Testis (tissue), 2 donors: ENCODE results near the gene MAT2A.

Experiments
- POLR2A ChIP-seq: fragments of 450-650 bp; IDR thresholded peaks from one replicate; pipeline ENCODE4 v1.6.1; 2017; ENCODE audit warnings: antibody characterized with exemption, mild to moderate bottlenecking, moderate library complexity
- TF ChIP-seq, protein P1 (sequence below), 3 experiments: fragments of 450-650 bp in 2 of 3; fragments of 200-600 bp in 1 of 3; sonication (generic) in 1 of 3; IDR thresholded peaks; one replicate each; pipeline ENCODE4 v1.5.1; 2016 to 2019; ENCODE audit warnings: antibody characterized with exemption in 3 of 3, mild to moderate bottlenecking in 2 of 3, moderate library complexity in 1 of 3

DNA sequence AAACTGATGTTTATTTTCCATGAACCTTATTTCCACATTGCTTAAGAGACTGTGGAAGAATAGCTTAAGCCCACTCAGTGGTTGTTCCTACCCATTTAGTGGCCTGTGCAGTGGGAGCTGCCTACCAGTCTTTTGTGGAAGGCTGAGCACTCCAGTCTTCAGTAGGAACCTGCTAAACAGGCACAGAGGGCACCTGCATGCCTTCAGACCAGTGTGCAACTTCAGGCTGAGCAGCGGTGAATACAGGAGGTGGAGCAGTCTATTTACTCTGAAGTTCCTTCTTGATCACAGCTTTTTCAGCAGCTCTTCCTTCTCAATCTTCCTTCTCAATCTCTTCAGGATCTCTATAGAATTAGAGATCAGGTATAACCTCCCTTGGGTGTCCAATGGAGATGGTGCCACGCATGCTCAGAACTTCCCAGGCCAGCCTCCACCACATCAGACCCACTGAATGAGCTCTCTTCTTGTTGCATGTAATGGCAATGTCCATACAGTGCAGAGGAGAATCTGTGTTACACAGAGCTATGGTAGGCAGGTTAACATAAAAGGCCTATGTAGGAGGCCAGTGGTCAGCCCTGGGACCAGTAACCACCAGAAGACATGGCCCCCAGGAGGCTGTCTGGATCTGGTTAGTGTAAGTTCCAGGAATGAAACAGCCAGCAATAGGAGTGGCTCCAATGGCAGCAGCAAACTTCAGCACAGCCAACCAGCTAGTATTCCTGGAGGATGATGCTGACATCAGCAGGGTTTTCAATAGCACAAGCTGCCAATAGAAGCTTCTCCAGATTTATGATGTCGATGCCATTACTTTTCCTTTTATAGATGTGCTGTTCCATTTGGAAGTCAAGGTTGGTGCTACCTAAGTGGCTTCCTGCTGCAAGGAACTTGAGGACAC lies 47.9 kb upstream of the MAT2A start:
- TF ChIP-seq, protein P1, sequence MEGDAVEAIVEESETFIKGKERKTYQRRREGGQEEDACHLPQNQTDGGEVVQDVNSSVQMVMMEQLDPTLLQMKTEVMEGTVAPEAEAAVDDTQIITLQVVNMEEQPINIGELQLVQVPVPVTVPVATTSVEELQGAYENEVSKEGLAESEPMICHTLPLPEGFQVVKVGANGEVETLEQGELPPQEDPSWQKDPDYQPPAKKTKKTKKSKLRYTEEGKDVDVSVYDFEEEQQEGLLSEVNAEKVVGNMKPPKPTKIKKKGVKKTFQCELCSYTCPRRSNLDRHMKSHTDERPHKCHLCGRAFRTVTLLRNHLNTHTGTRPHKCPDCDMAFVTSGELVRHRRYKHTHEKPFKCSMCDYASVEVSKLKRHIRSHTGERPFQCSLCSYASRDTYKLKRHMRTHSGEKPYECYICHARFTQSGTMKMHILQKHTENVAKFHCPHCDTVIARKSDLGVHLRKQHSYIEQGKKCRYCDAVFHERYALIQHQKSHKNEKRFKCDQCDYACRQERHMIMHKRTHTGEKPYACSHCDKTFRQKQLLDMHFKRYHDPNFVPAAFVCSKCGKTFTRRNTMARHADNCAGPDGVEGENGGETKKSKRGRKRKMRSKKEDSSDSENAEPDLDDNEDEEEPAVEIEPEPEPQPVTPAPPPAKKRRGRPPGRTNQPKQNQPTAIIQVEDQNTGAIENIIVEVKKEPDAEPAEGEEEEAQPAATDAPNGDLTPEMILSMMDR (IDR thresholded peaks at IDR 0.05) = no peak
- no peak for TF ChIP-seq POLR2A
